Thymus (tissue), 11 donors: ENCODE data around the gene HIVEP3. TPM values are rescaled to one million over a fixed set of nuclear protein-coding genes. Genes with fewer than 3 reads are reported as not detected.

Source experiments
- DNase-seq, 9 donors: peaks; one replicate each; pipeline ENCODE4 v3.0.0-alpha.2; 2013; ENCODE audit warnings: low spot score in 9 of 9, low read depth in 6 of 9, missing footprints in 1 of 9
- H3K27ac ChIP-seq, 2 donors: one replicate each; pipeline ENCODE4 v1.5.1; 2013; ENCODE audit warnings: control low read depth in 1 of 2, low read depth in 1 of 2, low read length in 1 of 2, mild to moderate bottlenecking in 1 of 2, moderate library complexity in 1 of 2
- H3K27me3 ChIP-seq, 2 donors: one replicate each; pipeline ENCODE4 v1.5.1; 2013; ENCODE audit warnings: low read length in 1 of 2; ENCODE audit not compliant: control insufficient read depth in 2 of 2, insufficient read depth in 1 of 2
- H3K36me3 ChIP-seq, 2 donors: one replicate each; pipeline ENCODE4 v1.5.1; 2013; ENCODE audit warnings: low read length in 1 of 2, mild to moderate bottlenecking in 1 of 2, moderate library complexity in 1 of 2; ENCODE audit not compliant: control insufficient read depth in 2 of 2, insufficient read depth in 2 of 2
- H3K4me1 ChIP-seq, 2 donors: one replicate each; pipeline ENCODE4 v1.5.1; 2013; ENCODE audit warnings: low read length in 2 of 2; ENCODE audit not compliant: control insufficient read depth in 2 of 2, insufficient read depth in 2 of 2
- H3K4me3 ChIP-seq, 2 donors: one replicate each; pipeline ENCODE4 v1.5.1; 2013; ENCODE audit warnings: low read length in 2 of 2, control low read depth in 1 of 2, mild to moderate bottlenecking in 1 of 2
- H3K9me3 ChIP-seq, 2 donors: one replicate each; pipeline ENCODE4 v1.5.1; 2013; ENCODE audit warnings: low read length in 1 of 2, mild to moderate bottlenecking in 1 of 2; ENCODE audit not compliant: control insufficient read depth in 2 of 2, insufficient read depth in 1 of 2
- WGBS: extraction: QIAGEN DNeasy Blood & Tissue Kit; methylation state at CpG from one replicate; pipeline ENCODE4 v1.1.7; 2013; 5-methylcytosine and 5-hydroxymethylcytosine counted together
- polyA plus RNA-seq: library from polyadenylated mRNA; stranded (reverse); fragments of 200-250 nt; gene quantifications from one replicate; pipeline ENCODE4 v1.2.3, GENCODE V29; 2013
- total RNA-seq: library from RNA; stranded (reverse); fragments of 120-200 nt; gene quantifications from one replicate; pipeline ENCODE4 v1.2.4, GENCODE V29; 2013
- donor health status: healthy.

Gene HIVEP3
- total and polyA plus RNA-seq, 2 donors, result 6.7 to 12.1 TPM

- H3K27ac ChIP-seq, result no peak overlapping the region
- H3K9me3 ChIP-seq, result no peaks in the 10 kb centered on the region
- H3K4me3 ChIP-seq, result no peak overlapping the region
- H3K4me1 ChIP-seq, result peaks cover 41 to 71% of the 10 kb centered on the region in 2 donors
- H3K36me3 ChIP-seq, result no peaks in the 10 kb centered on the region
- 76% methylated on average over 11 of the region's 11 CpGs for WGBS
- no peaks in the 10 kb centered on the region for H3K27me3 ChIP-seq
- DNase-seq, result no peak
Observed at GRCh38 chr1:41749991-41750745, 168.6 kb downstream of the HIVEP3 start.

GRCh38 chr1:41745022-41745421 is 173.7 kb downstream of the HIVEP3 start:
- no peak for DNase-seq
- peaks cover 11 to 47% of the 10 kb centered on the region in 2 donors for H3K4me1 ChIP-seq
- H3K9me3 ChIP-seq, result no peaks in the 10 kb centered on the region
- no peaks in the 10 kb centered on the region for H3K27me3 ChIP-seq
- H3K27ac ChIP-seq, result no peak overlapping the region
- H3K36me3 ChIP-seq, result no peaks in the 10 kb centered on the region
- 77% methylated on average over 2 of the region's 2 CpGs for WGBS
- no peak overlapping the region for H3K4me3 ChIP-seq

GRCh38 chr1:41743366-41743765 is 175.4 kb downstream of the HIVEP3 start:
- DNase-seq, result no peak
- WGBS, result 96% methylated on average over 3 of the region's 3 CpGs
- no peak overlapping the region for H3K27ac ChIP-seq
- H3K36me3 ChIP-seq, result no peaks in the 10 kb centered on the region
- no peaks in the 10 kb centered on the region for H3K9me3 ChIP-seq
- no peak overlapping the region for H3K4me3 ChIP-seq
- peaks cover 21 to 48% of the 10 kb centered on the region in 2 donors for H3K4me1 ChIP-seq
- no peaks in the 10 kb centered on the region for H3K27me3 ChIP-seq

- no peaks in the 10 kb centered on the region for H3K36me3 ChIP-seq
- WGBS, result 85% methylated on average over 5 of the region's 5 CpGs
Observed at GRCh38 chr1:41742219-41742618, 176.5 kb downstream of the HIVEP3 start.

GRCh38 chr1:41741244-41741643 is 177.5 kb downstream of the HIVEP3 start:
- Histone ChIP-seq H3K4me1 (peaks cover 22 to 54% of the 10 kb centered on the region in 2 donors), H3K27ac (no peak overlapping the region), H3K4me3 (no peak overlapping the region), H3K27me3 (no peaks in the 10 kb centered on the region), H3K9me3 (no peaks in the 10 kb centered on the region), H3K36me3 (no peaks in the 10 kb centered on the region)
- DNase-seq, result no peak
- 92% methylated on average over 7 of the region's 7 CpGs for WGBS

More at GRCh38 chr1:41742219-41742618, 176.5 kb downstream of the HIVEP3 start:
- Histone ChIP-seq H3K9me3 (no peaks in the 10 kb centered on the region), H3K27ac (no peak overlapping the region), H3K4me1 (peaks cover 22 to 54% of the 10 kb centered on the region in 2 donors), H3K4me3 (no peak overlapping the region), H3K27me3 (no peaks in the 10 kb centered on the region)
- DNase-seq, result no peak

- no peaks in the 10 kb centered on the region for H3K9me3 ChIP-seq
- 24% methylated on average over 5 of the region's 5 CpGs for WGBS
- DNase-seq, result peak in 1 of 9 donors; percentile 34
- no peaks in the 10 kb centered on the region for H3K36me3 ChIP-seq
- H3K4me1 ChIP-seq, result peaks cover 22 to 55% of the 10 kb centered on the region in 2 donors
- H3K4me3 ChIP-seq, result no peak overlapping the region
- no peaks in the 10 kb centered on the region for H3K27me3 ChIP-seq
- H3K27ac ChIP-seq, result peak overlapping the region in 1 of 2 donors; percentile 47
Observed at GRCh38 chr1:41740630-41741239, 178.0 kb downstream of the HIVEP3 start.

- H3K9me3 ChIP-seq, result no peaks in the 10 kb centered on the region
- no peaks in the 10 kb centered on the region for H3K27me3 ChIP-seq
- 88% methylated on average over 5 of the region's 5 CpGs for WGBS
- no peak for DNase-seq
- no peak overlapping the region for H3K4me3 ChIP-seq
- H3K36me3 ChIP-seq, result no peaks in the 10 kb centered on the region
- H3K4me1 ChIP-seq, result peaks cover 22 to 61% of the 10 kb centered on the region in 2 donors
- H3K27ac ChIP-seq, result no peak overlapping the region
Observed at GRCh38 chr1:41740058-41740457, 178.7 kb downstream of the HIVEP3 start.

- WGBS, result 15% methylated on average over 21 of the region's 21 CpGs
- Histone ChIP-seq H3K27me3 (no peaks in the 10 kb centered on the region), H3K9me3 (no peaks in the 10 kb centered on the region), H3K27ac (peak overlapping the region; percentile 62 to 64), H3K36me3 (no peaks in the 10 kb centered on the region), H3K4me1 (peaks cover 22 to 61% of the 10 kb centered on the region in 2 donors), H3K4me3 (no peak overlapping the region)
- DNase-seq, result peak in 5 of 9 donors; percentile 46 to 79 (median 65)
Observed at GRCh38 chr1:41739061-41739955, 179.4 kb downstream of the HIVEP3 start.
